Heart left ventricle (tissue), 13 donors: ENCODE measurements around the gene ITGA5.

Source experiments
- POLR2A ChIP-seq, 2 donors: fragments of 450-650 bp; IDR thresholded peaks; one replicate each; pipeline ENCODE4 v1.6.1; 2017; ENCODE audit warnings: antibody characterized with exemption in 2 of 2, mild to moderate bottlenecking in 2 of 2, moderate library complexity in 2 of 2
- TF ChIP-seq, protein P1 (sequence below), 12 donors: fragments of 200-600 bp; sonication (generic) in 4 of 12; IDR thresholded peaks; one replicate each; pipeline versions ENCODE4 v1.5.0 to v1.8.0; 2018 to 2022; ENCODE audit warnings: antibody characterized with exemption in 12 of 12, mild to moderate bottlenecking in 5 of 12
- donor health status: ischemic (EF 13 %, LVEDD 7.1; RV severe dilation, severe dysfunction).
- donor health status: DM: no; HTN: yes; CAD: no.
- donor health status: DM: no; HTN: no; CAD: no.
- donor health status: ischemic (EF 25% LVEDD 6.9; RV normal size, moderate dysfunction).
- donor health status: ischemic (EF 25% LVEDD 5.7; RV mildly dilated, moderate dysfunction).
- donor health status: ischemic (EF 35%, LVEDD 5.7; RV mildly dilated, moderate dysfunction).
- donor health status: nonischemic (EF 11% LVEDD 7.7; RV severe dilation, severe dysfunction).
- donor health status: DM: yes; HTN: yes; CAD: no.
- donor health status: PGD.
- donor health status: ischemic (EF 29% LVEDD 5.4; RV normal size, mild dysfunction).
- donor health status: nonischemic (EF 23%, LVEDD 6.1; RV moderate dilation, normal function).

DNA sequence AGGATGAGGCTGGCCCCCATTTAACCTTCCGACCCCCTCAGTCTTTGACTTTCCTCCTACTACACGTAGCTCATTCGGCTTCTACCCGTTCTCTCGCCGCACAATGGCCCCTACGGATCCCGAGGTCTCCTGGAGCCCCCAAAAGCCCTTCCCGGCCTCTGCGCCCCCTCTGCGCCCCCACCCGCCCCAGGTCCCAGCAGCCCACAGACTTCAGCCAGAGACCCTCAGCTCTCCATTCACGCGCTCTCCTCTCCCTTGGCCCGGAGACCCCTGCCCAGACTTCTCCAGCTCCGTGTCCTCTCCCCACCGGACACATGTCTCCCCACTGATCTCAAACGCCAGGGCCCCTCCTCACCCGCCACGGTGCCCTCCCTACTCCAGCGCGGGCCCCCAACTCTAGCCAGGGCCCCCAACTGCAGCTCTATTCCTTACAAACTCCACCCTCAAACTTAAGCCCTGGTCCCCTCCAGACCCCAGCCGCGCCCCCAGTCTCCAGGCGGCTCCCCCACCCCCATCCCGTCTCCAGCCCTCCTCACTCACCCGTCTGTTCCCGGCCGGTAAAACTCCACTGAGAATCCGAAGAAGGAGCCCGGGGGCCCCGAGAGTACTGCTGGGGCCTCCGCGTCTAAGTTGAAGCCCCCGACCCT, 502 bp downstream of the ITGA5 start:
- TF ChIP-seq, protein P1, sequence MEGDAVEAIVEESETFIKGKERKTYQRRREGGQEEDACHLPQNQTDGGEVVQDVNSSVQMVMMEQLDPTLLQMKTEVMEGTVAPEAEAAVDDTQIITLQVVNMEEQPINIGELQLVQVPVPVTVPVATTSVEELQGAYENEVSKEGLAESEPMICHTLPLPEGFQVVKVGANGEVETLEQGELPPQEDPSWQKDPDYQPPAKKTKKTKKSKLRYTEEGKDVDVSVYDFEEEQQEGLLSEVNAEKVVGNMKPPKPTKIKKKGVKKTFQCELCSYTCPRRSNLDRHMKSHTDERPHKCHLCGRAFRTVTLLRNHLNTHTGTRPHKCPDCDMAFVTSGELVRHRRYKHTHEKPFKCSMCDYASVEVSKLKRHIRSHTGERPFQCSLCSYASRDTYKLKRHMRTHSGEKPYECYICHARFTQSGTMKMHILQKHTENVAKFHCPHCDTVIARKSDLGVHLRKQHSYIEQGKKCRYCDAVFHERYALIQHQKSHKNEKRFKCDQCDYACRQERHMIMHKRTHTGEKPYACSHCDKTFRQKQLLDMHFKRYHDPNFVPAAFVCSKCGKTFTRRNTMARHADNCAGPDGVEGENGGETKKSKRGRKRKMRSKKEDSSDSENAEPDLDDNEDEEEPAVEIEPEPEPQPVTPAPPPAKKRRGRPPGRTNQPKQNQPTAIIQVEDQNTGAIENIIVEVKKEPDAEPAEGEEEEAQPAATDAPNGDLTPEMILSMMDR (IDR thresholded peaks at IDR 0.05) = no peak
- TF ChIP-seq POLR2A (IDR thresholded peaks at IDR 0.05) = no peak
